Esophagus squamous epithelium (tissue), 4 donors: ENCODE results near the gene ST7.

ENCODE experiments used
- CTCF ChIP-seq, 6 experiments: fragments of 450-650 bp in 4 of 6; fragments of 200-600 bp in 2 of 6; sonication (generic) in 2 of 6; IDR thresholded peaks; one replicate each; pipeline ENCODE4 v1.5.1; 2016 to 2019; ENCODE audit warnings: antibody characterized with exemption in 6 of 6, mild to moderate bottlenecking in 4 of 6, moderate library complexity in 4 of 6
- POLR2A ChIP-seq, 4 donors: fragments of 450-650 bp; IDR thresholded peaks; one replicate each; pipeline ENCODE4 v1.6.1; 2017; ENCODE audit warnings: antibody characterized with exemption in 4 of 4, mild to moderate bottlenecking in 4 of 4, moderate library complexity in 3 of 4

GRCh38 chr7:117208257-117208656 is 255.0 kb downstream of the ST7 start:
- TF ChIP-seq CTCF (IDR thresholded peaks at IDR 0.05) (no peak), POLR2A (IDR thresholded peaks at IDR 0.05) (no peak)
